HAP-1 (cell line): ENCODE measurements around the gene ARSJ.

ENCODE experiments used
- DNase-seq, 2 experiments: peaks; one replicate each; pipeline ENCODE4 v3.0.0-alpha.2; 2016 to 2020; ENCODE audit warnings: low spot score in 2 of 2
- H3K27me3 ChIP-seq: fragments of 250-450 bp; sonication (Bioruptor Pico); 2 replicates; pipeline ENCODE4 v1.5.1; 2020; ENCODE audit warnings: low read depth, mild to moderate bottlenecking, moderate library complexity
- H3K36me3 ChIP-seq: fragments of 250-450 bp; sonication (Bioruptor Pico); replicated peaks from 2 replicates; pipeline ENCODE4 v1.5.1; 2020; ENCODE audit warnings: mild to moderate bottlenecking
- H3K4me1 ChIP-seq: fragments of 250-450 bp; sonication (Bioruptor Pico); 2 replicates; pipeline ENCODE4 v1.5.1; 2020; ENCODE audit warnings: mild to moderate bottlenecking
- H3K4me3 ChIP-seq: fragments of 250-450 bp; sonication (Bioruptor Pico); 2 replicates; pipeline ENCODE4 v1.5.1; 2020; ENCODE audit warnings: mild to moderate bottlenecking, moderate library complexity
- H3K9me3 ChIP-seq: fragments of 250-450 bp; sonication (Bioruptor Pico); 2 replicates; pipeline ENCODE4 v1.5.1; 2020; ENCODE audit warnings: mild to moderate bottlenecking, moderate library complexity
- in situ Hi-C: fragments of 300-500 bp; cut with MboI; formaldehyde crosslinking; loops from 3 replicates; pipeline ENCODE4 v1.14.3; 2020; ENCODE audit warnings: low sequenced_read_pairs, inconsistent platforms, mixed read lengths

Gene ARSJ

GRCh38 chr4:113885291-113885690, 94.2 kb downstream of the ARSJ start:
- Histone ChIP-seq H3K4me3 (no peak overlapping the region), H3K27me3 (no peaks in the 10 kb centered on the region), H3K36me3 (no peaks in the 10 kb centered on the region), H3K9me3 (no peaks in the 10 kb centered on the region), H3K4me1 (no peaks in the 10 kb centered on the region)
- in situ Hi-C loops, result no loop called here
- DNase-seq, result no peak

- in situ Hi-C loops, result no loop called here
- H3K36me3 ChIP-seq, result no peaks in the 10 kb centered on the region
- H3K9me3 ChIP-seq, result no peaks in the 10 kb centered on the region
- peak; percentile 42 to 44 for DNase-seq
- no peak overlapping the region for H3K4me3 ChIP-seq
- no peaks in the 10 kb centered on the region for H3K27me3 ChIP-seq
- H3K4me1 ChIP-seq, result no peaks in the 10 kb centered on the region
Observed at GRCh38 chr4:113884655-113885054, 94.8 kb downstream of the ARSJ start.

GRCh38 chr4:113882668-113883067, 96.8 kb downstream of the ARSJ start:
- Histone ChIP-seq H3K4me1 (peaks cover 6% of the 10 kb centered on the region), H3K9me3 (no peaks in the 10 kb centered on the region), H3K27me3 (no peaks in the 10 kb centered on the region), H3K36me3 (no peaks in the 10 kb centered on the region), H3K4me3 (no peak overlapping the region)
- no peak for DNase-seq
- in situ Hi-C loops, result no loop called here

- H3K36me3 ChIP-seq, result no peaks in the 10 kb centered on the region
- H3K27me3 ChIP-seq, result no peaks in the 10 kb centered on the region
- H3K4me1 ChIP-seq, result peaks cover 14% of the 10 kb centered on the region
- no peak for DNase-seq
- no peaks in the 10 kb centered on the region for H3K9me3 ChIP-seq
- in situ Hi-C loops, result no loop called here
- no peak overlapping the region for H3K4me3 ChIP-seq
Observed at GRCh38 chr4:113881256-113881655, 98.2 kb downstream of the ARSJ start.

DNA sequence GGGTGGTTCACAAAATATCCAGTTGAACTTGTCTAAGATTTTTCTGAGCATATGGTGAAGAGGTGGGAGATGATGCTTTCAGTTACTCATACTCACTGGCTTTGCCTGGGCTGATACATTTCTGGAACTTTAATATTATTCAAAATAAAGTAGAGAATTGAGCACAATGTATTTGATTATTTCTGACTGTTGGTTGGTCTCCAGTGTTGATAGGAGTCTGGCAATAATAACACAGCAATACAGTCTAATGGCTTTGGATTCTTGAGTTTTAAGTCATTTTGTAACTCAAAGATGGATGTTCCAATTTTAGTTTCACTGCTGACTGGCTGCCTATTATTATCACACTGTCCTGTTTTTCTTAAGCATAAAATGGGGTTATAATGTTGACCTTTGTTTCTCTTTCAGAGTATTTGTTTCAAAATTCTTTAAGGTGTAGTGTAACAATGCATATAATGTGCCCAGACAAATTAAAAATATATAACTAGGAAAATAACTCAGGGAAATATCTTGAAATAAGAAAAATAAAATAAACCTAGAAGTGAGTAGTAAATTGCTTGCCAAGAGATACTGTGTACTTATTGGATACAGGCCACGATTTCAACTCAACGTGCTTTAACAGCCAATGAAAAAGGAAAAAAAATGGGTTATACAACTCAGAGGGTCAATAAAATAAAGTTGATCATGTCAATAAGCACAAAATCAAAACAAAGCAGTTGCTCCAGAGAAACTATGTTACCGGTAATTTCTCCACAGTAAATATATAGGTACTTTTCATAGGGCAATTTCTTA, 99.0 kb downstream of the ARSJ start:
- H3K4me1 ChIP-seq, result peaks cover 14% of the 10 kb centered on the region
- H3K36me3 ChIP-seq, result no peaks in the 10 kb centered on the region
- no peaks in the 10 kb centered on the region for H3K27me3 ChIP-seq
- DNase-seq, result no peak
- in situ Hi-C loops, result no loop called here
- no peaks in the 10 kb centered on the region for H3K9me3 ChIP-seq
- no peak overlapping the region for H3K4me3 ChIP-seq

GRCh38 chr4:113878668-113879067, 100.8 kb downstream of the ARSJ start:
- peak; percentile 45 to 65 for DNase-seq

GRCh38 chr4:113874480-113874879, 105.0 kb downstream of the ARSJ start:
- in situ Hi-C loops, result no loop called here
- no peaks in the 10 kb centered on the region for H3K9me3 ChIP-seq

More at GRCh38 chr4:113878668-113879067, 100.8 kb downstream of the ARSJ start:
- Histone ChIP-seq H3K4me1 (peaks cover 14% of the 10 kb centered on the region), H3K9me3 (no peaks in the 10 kb centered on the region), H3K36me3 (no peaks in the 10 kb centered on the region), H3K27me3 (no peaks in the 10 kb centered on the region), H3K4me3 (no peak overlapping the region)
- in situ Hi-C loops, result no loop called here

DNA sequence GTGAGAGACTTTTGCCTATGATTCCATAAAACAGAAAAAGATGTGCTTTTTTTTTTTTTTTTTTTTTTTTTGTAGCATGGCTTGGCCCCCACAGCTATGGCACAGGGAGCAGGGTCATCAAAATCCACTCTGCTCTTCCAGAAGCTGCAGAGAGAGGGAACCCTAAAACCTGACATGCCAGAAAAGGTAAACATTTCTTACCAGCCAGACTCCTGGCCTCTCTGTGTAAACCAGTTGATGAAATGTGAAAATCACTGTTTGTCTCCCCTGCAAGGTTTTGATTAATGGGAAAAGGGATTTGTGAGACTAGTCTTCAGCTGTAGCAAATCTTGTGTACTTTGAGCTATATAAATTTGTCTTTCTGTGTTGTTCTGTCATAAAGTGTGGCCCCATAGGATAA, 105.9 kb downstream of the ARSJ start:
- H3K9me3 ChIP-seq, result no peaks in the 10 kb centered on the region
- no peaks in the 10 kb centered on the region for H3K27me3 ChIP-seq
- H3K4me1 ChIP-seq, result peaks cover 13% of the 10 kb centered on the region
- in situ Hi-C loops, result no loop called here
- H3K36me3 ChIP-seq, result no peaks in the 10 kb centered on the region
- no peak overlapping the region for H3K4me3 ChIP-seq
- DNase-seq, result no peak

More at GRCh38 chr4:113874480-113874879, 105.0 kb downstream of the ARSJ start:
- Histone ChIP-seq H3K4me1 (peaks cover 14% of the 10 kb centered on the region), H3K27me3 (no peaks in the 10 kb centered on the region), H3K4me3 (no peak overlapping the region), H3K36me3 (no peaks in the 10 kb centered on the region)
- no peak for DNase-seq

DNA sequence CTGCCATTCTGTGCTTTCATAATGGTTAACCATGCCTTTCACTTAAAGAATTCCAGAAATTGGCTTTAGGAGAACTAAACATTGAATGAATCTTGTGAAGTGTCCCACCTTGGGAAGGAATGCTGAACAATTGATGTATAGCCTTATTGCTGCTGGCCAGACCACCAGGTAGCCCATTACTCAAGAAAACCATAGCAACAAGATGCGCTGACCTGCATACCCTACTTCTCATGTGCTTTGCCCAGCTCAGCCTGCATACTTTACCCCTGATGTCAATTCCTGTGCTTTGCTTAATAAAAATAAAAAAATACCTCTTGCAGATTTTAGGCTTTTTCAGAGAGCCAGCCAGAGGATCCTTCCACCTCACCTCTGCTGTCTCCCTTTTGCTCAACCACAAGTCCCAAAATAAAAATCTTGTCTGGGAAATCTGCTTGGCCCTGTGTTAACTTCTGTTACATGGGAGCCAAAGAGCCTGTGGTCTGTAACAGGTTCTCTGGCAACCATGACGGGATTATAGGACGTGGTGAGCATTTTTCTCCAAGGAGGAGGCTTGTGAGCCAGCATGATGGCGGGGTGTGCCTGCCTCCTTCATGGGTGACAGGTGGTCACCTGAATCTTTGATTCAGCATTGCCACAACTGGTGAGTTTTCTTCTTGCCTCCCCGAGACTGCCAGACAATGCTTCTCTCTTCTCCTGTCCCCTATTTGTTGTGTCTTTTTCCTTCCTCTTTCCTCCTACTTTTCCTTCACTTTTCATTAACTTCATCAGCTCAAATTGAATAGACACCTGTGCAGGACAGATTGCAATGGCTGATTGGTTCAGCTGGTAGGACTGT, 106.8 kb downstream of the ARSJ start:
- H3K9me3 ChIP-seq, result no peaks in the 10 kb centered on the region
- no peaks in the 10 kb centered on the region for H3K36me3 ChIP-seq
- H3K4me1 ChIP-seq, result peaks cover 8% of the 10 kb centered on the region
- H3K27me3 ChIP-seq, result no peaks in the 10 kb centered on the region
- no peak overlapping the region for H3K4me3 ChIP-seq
- no peak for DNase-seq
- in situ Hi-C loops, result no loop called here

DNA sequence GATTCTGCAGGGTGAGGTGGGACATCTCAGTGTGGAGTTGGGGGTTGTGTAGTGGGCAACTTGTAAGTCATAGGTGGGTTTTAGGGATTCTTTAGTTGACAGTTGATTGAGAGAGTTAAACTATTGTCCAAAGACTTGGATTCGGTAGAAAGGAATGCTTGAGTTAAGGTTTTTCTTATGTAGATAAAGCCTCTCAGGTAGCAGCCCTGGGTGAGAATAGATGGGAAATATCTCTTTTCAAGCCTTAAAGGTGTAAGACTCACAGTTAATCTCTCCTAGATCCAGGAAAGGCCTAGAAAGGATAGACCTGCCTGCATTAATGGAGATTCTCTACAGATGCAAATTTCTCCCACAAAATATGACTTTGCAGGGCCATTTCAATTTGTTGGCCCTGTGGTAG, 108.4 kb downstream of the ARSJ start:
- in situ Hi-C loops, result no loop called here
- Histone ChIP-seq H3K36me3 (no peaks in the 10 kb centered on the region), H3K9me3 (no peaks in the 10 kb centered on the region), H3K27me3 (no peaks in the 10 kb centered on the region), H3K4me1 (no peaks in the 10 kb centered on the region; the same call in 1 of the 2 replicates), H3K4me3 (no peak overlapping the region)
- no peak for DNase-seq

- Histone ChIP-seq H3K4me1 (no peaks in the 10 kb centered on the region; the same call in 1 of the 2 replicates), H3K27me3 (no peaks in the 10 kb centered on the region), H3K36me3 (no peaks in the 10 kb centered on the region), H3K4me3 (no peak overlapping the region), H3K9me3 (no peaks in the 10 kb centered on the region)
- in situ Hi-C loops, result no loop called here
- no peak for DNase-seq
Observed at GRCh38 chr4:113869743-113870375, 109.6 kb downstream of the ARSJ start.

DNA sequence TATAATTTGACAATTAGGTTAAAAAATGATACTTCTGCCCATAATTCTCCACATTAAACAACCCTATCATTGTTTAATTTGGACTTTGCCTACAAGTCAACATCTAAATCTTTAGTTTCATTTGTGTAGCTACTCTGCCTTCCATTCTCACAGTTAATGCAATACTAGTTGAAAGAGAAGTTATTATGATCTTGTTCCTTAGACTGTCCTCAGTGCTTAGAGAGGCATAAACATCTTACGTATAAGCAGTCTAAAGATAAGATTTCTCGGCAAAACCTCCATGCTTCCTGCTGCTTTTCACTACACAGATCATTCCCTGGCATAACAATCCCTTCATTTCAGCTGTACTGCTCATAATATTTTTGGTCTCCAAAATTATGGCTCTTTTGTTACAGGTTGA, 112.8 kb downstream of the ARSJ start:
- Histone ChIP-seq H3K36me3 (no peaks in the 10 kb centered on the region), H3K4me3 (no peak overlapping the region), H3K9me3 (no peaks in the 10 kb centered on the region), H3K27me3 (no peaks in the 10 kb centered on the region), H3K4me1 (no peaks in the 10 kb centered on the region)
- in situ Hi-C loops, result no loop called here
- no peak for DNase-seq

GRCh38 chr4:113858924-113859323, 120.5 kb downstream of the ARSJ start:
- DNase-seq, result no peak
- H3K4me1 ChIP-seq, result no peaks in the 10 kb centered on the region
- H3K36me3 ChIP-seq, result no peaks in the 10 kb centered on the region
- no peak overlapping the region for H3K4me3 ChIP-seq
- no peaks in the 10 kb centered on the region for H3K27me3 ChIP-seq
- in situ Hi-C loops, result no loop called here
- H3K9me3 ChIP-seq, result no peaks in the 10 kb centered on the region

DNA sequence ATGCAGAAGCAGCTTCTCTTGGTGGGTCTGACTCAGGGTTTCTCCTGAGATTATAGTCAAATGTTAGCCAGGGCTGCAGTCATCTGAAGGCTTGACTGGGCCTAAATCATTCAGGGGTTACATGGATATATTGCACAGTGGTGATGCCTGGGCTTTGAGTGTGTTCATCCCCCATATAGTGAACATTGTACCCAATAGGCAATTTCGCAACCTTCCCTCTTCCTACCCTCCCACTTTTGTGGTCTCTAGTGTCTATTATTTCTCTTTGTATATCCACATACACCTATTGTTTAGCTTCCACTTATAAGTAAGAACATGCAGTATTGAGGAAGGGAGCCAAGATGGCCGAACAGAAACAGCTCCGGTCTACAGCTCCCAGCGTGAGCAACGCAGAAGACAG, 127.6 kb downstream of the ARSJ start:
- Histone ChIP-seq H3K36me3 (no peaks in the 10 kb centered on the region), H3K27me3 (no peaks in the 10 kb centered on the region), H3K4me3 (no peak overlapping the region), H3K9me3 (no peaks in the 10 kb centered on the region), H3K4me1 (no peaks in the 10 kb centered on the region)
- no peak for DNase-seq
- in situ Hi-C loops, result no loop called here
